ENCODE results near the gene A1BG. TPM values are rescaled to one million over a fixed set of nuclear protein-coding genes. Genes with fewer than 3 reads are reported as not detected.

The A1BG gene
- total and polyA plus RNA-seq, 2 of the 13 experiments (the other 11 are each of a cell fraction or from before 2014, with no cell fraction given) = 14.7 to 41.4 TPM

DNA sequence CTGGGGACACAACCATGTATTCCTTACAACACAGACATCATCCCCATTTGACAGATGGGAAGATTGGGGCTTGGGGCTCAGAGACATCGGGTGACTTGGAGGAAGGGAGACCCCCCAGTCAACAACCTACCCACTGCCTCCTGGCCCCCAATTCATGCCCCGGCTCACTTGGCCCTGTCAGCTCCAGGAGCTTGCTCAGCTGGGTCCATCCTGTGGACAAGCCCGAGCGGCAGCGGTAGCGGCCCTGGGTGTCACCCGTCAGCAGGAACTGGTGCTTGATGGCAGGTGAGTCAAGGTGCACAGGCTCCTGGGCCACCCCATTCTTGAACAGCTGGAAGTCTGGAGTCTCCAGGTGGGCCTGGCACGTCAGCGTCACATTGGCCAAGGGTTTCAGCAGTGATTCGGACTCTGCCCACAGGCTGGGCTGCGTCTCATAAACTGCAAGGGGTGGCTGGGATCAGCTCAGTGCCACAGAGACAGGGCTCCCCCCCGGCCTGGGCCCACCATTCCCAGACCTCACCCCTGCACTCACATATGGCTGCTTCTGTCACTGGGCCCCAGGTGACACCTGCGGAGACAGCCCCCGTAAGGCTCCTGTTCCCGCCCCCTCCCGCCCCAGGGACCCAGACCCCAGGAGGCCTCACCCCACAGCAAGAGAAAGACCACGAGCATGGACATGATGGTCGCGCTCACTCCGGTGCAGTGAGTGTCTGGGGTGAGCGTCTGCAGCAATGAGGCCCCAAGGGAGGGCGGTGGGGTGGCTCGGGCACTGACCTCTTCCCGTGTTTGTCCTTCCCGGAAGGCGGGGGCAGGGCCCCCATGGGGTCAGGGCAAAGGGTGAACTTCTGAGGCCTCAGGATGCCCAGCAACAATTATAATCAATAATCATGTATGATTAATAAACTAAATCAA is at the start of gene A1BG (continued):
- TF ChIP-seq ZNF33A (CRISPR knock-in tag; IDR thresholded peaks at IDR 0.05; ENCODE audit: borderline replicate concordance) = no peak
- no peak for TF ChIP-seq ZNF615 (CRISPR knock-in tag; IDR thresholded peaks at IDR 0.05; ENCODE audit: borderline replicate concordance)
- TF ChIP-seq CHD4 (IDR thresholded peaks at IDR 0.05; ENCODE audit: borderline replicate concordance, low read length) = no peak
- no peak for TF ChIP-seq BRF2 (CRISPR knock-in tag; IDR thresholded peaks at IDR 0.05)
- TF ChIP-seq ZNF552 (CRISPR knock-in tag; IDR thresholded peaks at IDR 0.05; ENCODE audit: borderline replicate concordance) = no peak
- TF ChIP-seq ZNF580 (CRISPR knock-in tag; IDR thresholded peaks at IDR 0.05; ENCODE audit: borderline replicate concordance, low read depth) = no peak
- peak; percentile 37; the same call in 1 of the 2 replicates for TF ChIP-seq SOX5 (CRISPR knock-in tag; IDR thresholded peaks at IDR 0.05; ENCODE audit: borderline replicate concordance)
- no peak for TF ChIP-seq SNAPC4 (CRISPR knock-in tag; IDR thresholded peaks at IDR 0.05)
- TF ChIP-seq ZSCAN30 (CRISPR knock-in tag; IDR thresholded peaks at IDR 0.05) = no peak
- TF ChIP-seq, protein P1, sequence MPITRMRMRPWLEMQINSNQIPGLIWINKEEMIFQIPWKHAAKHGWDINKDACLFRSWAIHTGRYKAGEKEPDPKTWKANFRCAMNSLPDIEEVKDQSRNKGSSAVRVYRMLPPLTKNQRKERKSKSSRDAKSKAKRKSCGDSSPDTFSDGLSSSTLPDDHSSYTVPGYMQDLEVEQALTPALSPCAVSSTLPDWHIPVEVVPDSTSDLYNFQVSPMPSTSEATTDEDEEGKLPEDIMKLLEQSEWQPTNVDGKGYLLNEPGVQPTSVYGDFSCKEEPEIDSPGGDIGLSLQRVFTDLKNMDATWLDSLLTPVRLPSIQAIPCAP (CRISPR knock-in tag; IDR thresholded peaks at IDR 0.05; ENCODE audit: low read depth) = no peak
- TF ChIP-seq NCOA2 (CRISPR knock-in tag; IDR thresholded peaks at IDR 0.05) = peak; percentile 75
- TF ChIP-seq ZFP36L1 (CRISPR knock-in tag; IDR thresholded peaks at IDR 0.05) = no peak
- TF ChIP-seq GATA4 (IDR thresholded peaks at IDR 0.05; ENCODE audit: borderline replicate concordance, low read depth) = no peak
- TF ChIP-seq ZNF749 (CRISPR knock-in tag; IDR thresholded peaks at IDR 0.05; ENCODE audit: borderline replicate concordance) = no peak
- 0 out of 2 replicates have a peak, but pooled peaks have one; percentile 19 for TF ChIP-seq ZNF143 (CRISPR knock-in tag; IDR thresholded peaks at IDR 0.05)
- TF ChIP-seq ZZZ3 (CRISPR knock-in tag; IDR thresholded peaks at IDR 0.05; ENCODE audit: borderline replicate concordance) = no peak
- no peak for TF ChIP-seq MIER2 (CRISPR knock-in tag; IDR thresholded peaks at IDR 0.05)
- TF ChIP-seq ZNF772 (CRISPR knock-in tag; IDR thresholded peaks at IDR 0.05) = no peak
- peak; percentile 41; the same call in 1 of the 2 replicates for TF ChIP-seq TCF7 (IDR thresholded peaks at IDR 0.05; ENCODE audit: low read depth)
- TF ChIP-seq ZNF780A (CRISPR knock-in tag; IDR thresholded peaks at IDR 0.05) = no peak
- no peak for TF ChIP-seq ZNF576 (CRISPR knock-in tag; IDR thresholded peaks at IDR 0.05)
- TF ChIP-seq SETDB1 (CRISPR knock-in tag; IDR thresholded peaks at IDR 0.05; ENCODE audit: borderline replicate concordance) = no peak
